Smooth muscle cell (in vitro differentiated cells): Measurements from ENCODE around the gene REL. TPM values are rescaled to one million over a fixed set of nuclear protein-coding genes. Genes with fewer than 3 reads are reported as not detected.

ENCODE experiments used
- DNase-seq: peaks from one replicate; lab custom pipeline; 2025; ENCODE audit not compliant: unreplicated experiment; lab: John Stamatoyannopoulos, UW
- H2AFZ ChIP-seq: fragments of 200-600 bp; sonication (generic); 2 replicates; pipeline ENCODE4 v1.6.0; 2016; ENCODE audit warnings: antibody characterized with exemption, low read depth, mild to moderate bottlenecking
- H3F3A ChIP-seq: fragments of 200-600 bp; sonication (generic); 2 replicates; pipeline ENCODE4 v1.6.0; 2017; ENCODE audit warnings: antibody characterized with exemption, low read depth
- H3K27ac ChIP-seq: fragments of 200-600 bp; sonication (generic); 2 replicates; pipeline ENCODE4 v1.5.1; 2016; ENCODE audit warnings: low read depth, mild to moderate bottlenecking
- H3K27me3 ChIP-seq: fragments of 200-600 bp; sonication (generic); 2 replicates; pipeline ENCODE4 v1.6.1; 2016; ENCODE audit warnings: low read depth, mild to moderate bottlenecking
- H3K36me3 ChIP-seq: fragments of 200-600 bp; sonication (generic); 2 replicates; pipeline ENCODE4 v1.5.1; 2016; ENCODE audit warnings: low read depth
- H3K4me1 ChIP-seq: fragments of 200-600 bp; sonication (generic); 2 replicates; pipeline ENCODE4 v1.5.1; 2016; ENCODE audit warnings: low read depth
- H3K4me2 ChIP-seq: fragments of 200-600 bp; sonication (generic); 2 replicates; pipeline ENCODE4 v1.6.0; 2016; ENCODE audit warnings: mild to moderate bottlenecking
- H3K4me3 ChIP-seq: fragments of 200-600 bp; sonication (generic); 2 replicates; pipeline ENCODE4 v1.5.1; 2016; ENCODE audit warnings: mild to moderate bottlenecking
- H3K79me2 ChIP-seq: fragments of 200-600 bp; sonication (generic); 2 replicates; pipeline ENCODE4 v1.6.0; 2016; ENCODE audit warnings: low read depth, mild to moderate bottlenecking
- H3K9ac ChIP-seq: fragments of 200-600 bp; sonication (generic); 2 replicates; pipeline ENCODE4 v1.6.0; 2016; ENCODE audit warnings: low read depth
- H3K9me3 ChIP-seq: fragments of 200-600 bp; sonication (generic); replicated peaks from 2 replicates; pipeline ENCODE4 v1.5.1; 2016; ENCODE audit warnings: low read depth
- H4K20me1 ChIP-seq: fragments of 200-600 bp; sonication (generic); 2 replicates; pipeline ENCODE4 v1.6.0; 2016; ENCODE audit warnings: low read depth
- WGBS: methylation state at CpG from one replicate; pipeline ENCODE4 v1.1.7; 2016; ENCODE audit warnings: low lambda C conversion rate; 5-methylcytosine and 5-hydroxymethylcytosine counted together
- polyA plus RNA-seq: library from polyadenylated mRNA; unstranded; fragments of >200 nt; fragmentation: Nextera tagmentation; extraction: Ambion mirVana; gene quantifications from 2 replicates; pipeline ENCODE4 v1.2.1, GENCODE V29; 2016
- total RNA-seq: library from RNA; depleted of rRNA; stranded (reverse); fragments of >200 nt; gene quantifications from 2 replicates; pipeline ENCODE4 v1.2.3, GENCODE V29; 2014
- TF ChIP-seq, protein P1 (sequence below): fragments of 200-600 bp; sonication (generic); IDR thresholded peaks from 2 replicates; pipeline ENCODE4 v1.5.1; 2017; ENCODE audit warnings: borderline replicate concordance, mild to moderate bottlenecking, antibody characterized with exemption; ENCODE audit not compliant: insufficient read depth, poor library complexity, severe bottlenecking

The REL gene
- total and polyA plus RNA-seq, 2 experiments from 2014 or later, result 2.3 to 15.3 TPM

DNA sequence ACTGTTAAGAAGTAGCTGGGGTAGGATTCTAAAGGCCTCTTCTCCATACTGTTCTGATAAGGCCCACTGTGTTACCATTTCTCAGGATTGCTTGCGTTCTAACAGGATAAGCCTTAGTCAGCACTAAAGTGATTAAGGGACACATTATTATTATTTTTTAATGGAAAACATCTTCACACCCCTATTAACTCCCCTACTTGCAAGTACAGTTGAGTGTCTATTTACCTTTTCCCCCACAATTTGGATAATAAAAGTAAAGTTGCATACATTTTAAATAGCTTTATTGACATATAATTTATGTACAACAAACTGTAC, 9.0 kb downstream of the REL start:
- Histone ChIP-seq H3K27me3 (no peaks in the 10 kb centered on the region), H3K36me3 (peaks cover 1% of the 10 kb centered on the region), H3K9ac (no peak overlapping the region), H3K4me2 (no peak overlapping the region), H3K79me2 (peaks cover 32% of the 10 kb centered on the region), H2AFZ (no peak overlapping the region), H3K4me1 (no peaks in the 10 kb centered on the region), H3K4me3 (no peak overlapping the region), H3K9me3 (no peaks in the 10 kb centered on the region), H3F3A (no peaks in the 10 kb centered on the region), H4K20me1 (peaks cover 39% of the 10 kb centered on the region), H3K27ac (no peak overlapping the region)
- WGBS, result 96% methylated on average over 1 of the region's 1 CpG
- DNase-seq, result no peak
- TF ChIP-seq, protein P1, sequence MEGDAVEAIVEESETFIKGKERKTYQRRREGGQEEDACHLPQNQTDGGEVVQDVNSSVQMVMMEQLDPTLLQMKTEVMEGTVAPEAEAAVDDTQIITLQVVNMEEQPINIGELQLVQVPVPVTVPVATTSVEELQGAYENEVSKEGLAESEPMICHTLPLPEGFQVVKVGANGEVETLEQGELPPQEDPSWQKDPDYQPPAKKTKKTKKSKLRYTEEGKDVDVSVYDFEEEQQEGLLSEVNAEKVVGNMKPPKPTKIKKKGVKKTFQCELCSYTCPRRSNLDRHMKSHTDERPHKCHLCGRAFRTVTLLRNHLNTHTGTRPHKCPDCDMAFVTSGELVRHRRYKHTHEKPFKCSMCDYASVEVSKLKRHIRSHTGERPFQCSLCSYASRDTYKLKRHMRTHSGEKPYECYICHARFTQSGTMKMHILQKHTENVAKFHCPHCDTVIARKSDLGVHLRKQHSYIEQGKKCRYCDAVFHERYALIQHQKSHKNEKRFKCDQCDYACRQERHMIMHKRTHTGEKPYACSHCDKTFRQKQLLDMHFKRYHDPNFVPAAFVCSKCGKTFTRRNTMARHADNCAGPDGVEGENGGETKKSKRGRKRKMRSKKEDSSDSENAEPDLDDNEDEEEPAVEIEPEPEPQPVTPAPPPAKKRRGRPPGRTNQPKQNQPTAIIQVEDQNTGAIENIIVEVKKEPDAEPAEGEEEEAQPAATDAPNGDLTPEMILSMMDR, result no peak

- Histone ChIP-seq H3K9me3 (no peaks in the 10 kb centered on the region), H3K79me2 (peaks cover 24% of the 10 kb centered on the region), H4K20me1 (peaks cover 30% of the 10 kb centered on the region), H2AFZ (no peak overlapping the region), H3K4me3 (no peak overlapping the region), H3K36me3 (peaks cover 5% of the 10 kb centered on the region), H3K4me1 (no peaks in the 10 kb centered on the region), H3K27ac (no peak overlapping the region), H3K4me2 (no peak overlapping the region), H3F3A (no peaks in the 10 kb centered on the region), H3K27me3 (no peaks in the 10 kb centered on the region), H3K9ac (no peak overlapping the region)
- DNase-seq, result no peak
- TF ChIP-seq, protein P1, result no peak
- WGBS, result 92% methylated on average over 3 of the region's 3 CpGs
These were observed 9.8 kb downstream of the REL start for GRCh38 chr2:60891180-60891579.

GRCh38 chr2:60898567-60898966, 17.2 kb downstream of the REL start:
- H3K79me2 ChIP-seq, result no peaks in the 10 kb centered on the region
- no peak for DNase-seq
- no peaks in the 10 kb centered on the region for H3K4me1 ChIP-seq
- H2AFZ ChIP-seq, result no peak overlapping the region
- no peaks in the 10 kb centered on the region for H3K9me3 ChIP-seq
- TF ChIP-seq, protein P1, result no peak
- H3K9ac ChIP-seq, result no peak overlapping the region
- H3K36me3 ChIP-seq, result peaks cover 14% of the 10 kb centered on the region
- H3F3A ChIP-seq, result no peaks in the 10 kb centered on the region
- H3K27ac ChIP-seq, result no peak overlapping the region
- no peak overlapping the region for H3K4me3 ChIP-seq
- H3K4me2 ChIP-seq, result no peak overlapping the region
- H4K20me1 ChIP-seq, result no peaks in the 10 kb centered on the region
- H3K27me3 ChIP-seq, result no peaks in the 10 kb centered on the region
- 86% methylated on average over 1 of the region's 1 CpG for WGBS

DNA sequence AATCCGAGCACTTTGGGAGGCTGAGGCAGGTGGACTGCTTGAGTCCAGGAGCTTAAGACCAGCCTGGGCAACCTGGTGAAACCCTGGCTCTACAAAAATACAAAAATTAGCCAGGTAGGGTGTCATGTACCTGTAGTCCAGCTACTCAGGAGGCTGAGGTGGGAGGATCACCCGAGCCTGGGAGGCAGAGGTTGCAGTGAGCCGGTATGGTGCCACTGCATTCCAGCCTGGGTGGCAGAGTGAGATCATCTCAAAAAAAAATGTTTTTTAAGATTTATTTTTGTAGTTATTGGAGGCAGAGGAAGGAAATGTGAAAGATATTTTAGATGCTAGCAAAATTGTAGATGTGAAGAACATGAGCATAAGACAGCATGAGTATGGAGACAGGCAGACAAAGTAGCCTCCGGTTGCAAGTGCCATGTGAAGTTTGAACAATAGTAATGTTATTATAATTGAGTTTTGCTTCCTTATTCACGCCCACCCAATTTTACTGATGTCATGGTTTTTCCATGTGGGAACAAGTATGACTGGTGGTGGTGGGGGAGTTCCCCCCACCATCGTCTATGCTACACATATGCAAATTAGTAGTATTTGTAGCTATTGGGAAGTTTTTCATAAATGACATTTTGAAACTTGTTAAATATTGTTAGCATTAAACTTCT, 18.0 kb downstream of the REL start:
- no peaks in the 10 kb centered on the region for H3F3A ChIP-seq
- H3K9ac ChIP-seq, result no peak overlapping the region
- H2AFZ ChIP-seq, result no peak overlapping the region
- H3K4me3 ChIP-seq, result no peak overlapping the region
- H3K4me1 ChIP-seq, result no peaks in the 10 kb centered on the region
- no peak overlapping the region for H3K27ac ChIP-seq
- no peaks in the 10 kb centered on the region for H4K20me1 ChIP-seq
- no peak for DNase-seq
- TF ChIP-seq, protein P1, result no peak
- H3K79me2 ChIP-seq, result no peaks in the 10 kb centered on the region
- peaks cover 14% of the 10 kb centered on the region for H3K36me3 ChIP-seq
- H3K9me3 ChIP-seq, result no peaks in the 10 kb centered on the region
- WGBS, result 92% methylated on average over 6 of the region's 6 CpGs
- H3K27me3 ChIP-seq, result no peaks in the 10 kb centered on the region
- H3K4me2 ChIP-seq, result no peak overlapping the region
